Glutamatergic neuron (in vitro differentiated cells): ENCODE data around the gene GUCY1A2. TPM values are rescaled to one million over a fixed set of nuclear protein-coding genes. Genes with fewer than 3 reads are reported as not detected.

Experiments used
- DNase-seq: peaks from one replicate; pipeline ENCODE4 v3.0.0; 2022
- H3K27ac Mint-ChIP-seq: one replicate; pipeline ENCODE4 v1.8.0; 2020; ENCODE audit warnings: mild to moderate bottlenecking, mixed read lengths, inconsistent platforms; ENCODE audit not compliant: unreplicated experiment
- H3K27me3 Mint-ChIP-seq: one replicate; pipeline ENCODE4 v1.8.0; 2020; ENCODE audit warnings: mild to moderate bottlenecking, moderate library complexity, mixed read lengths, inconsistent platforms; ENCODE audit not compliant: unreplicated experiment
- H3K36me3 Mint-ChIP-seq: one replicate; pipeline ENCODE4 v1.8.0; 2020; ENCODE audit warnings: mild to moderate bottlenecking, mixed read lengths, inconsistent platforms; ENCODE audit not compliant: unreplicated experiment
- H3K4me1 Mint-ChIP-seq: one replicate; pipeline ENCODE4 v1.8.0; 2020; ENCODE audit warnings: mild to moderate bottlenecking, low read depth, mixed read lengths, inconsistent platforms; ENCODE audit not compliant: unreplicated experiment
- H3K4me3 Mint-ChIP-seq: one replicate; pipeline ENCODE4 v1.8.0; 2020; ENCODE audit warnings: mild to moderate bottlenecking, mixed read lengths, inconsistent platforms; ENCODE audit not compliant: unreplicated experiment
- H3K9me3 Mint-ChIP-seq: one replicate; pipeline ENCODE4 v1.8.0; 2020; ENCODE audit warnings: mild to moderate bottlenecking, moderate library complexity, mixed read lengths, inconsistent platforms; ENCODE audit not compliant: unreplicated experiment
- CTCF ChIP-seq: fragments of 200-600 bp; sonication (generic); IDR thresholded peaks from one replicate; pipeline ENCODE4 v1.5.0; 2021; ENCODE audit not compliant: partially characterized antibody, unreplicated experiment
- total RNA-seq: library from RNA; stranded (reverse); fragmentation: NEBNext Ultra II Directional; extraction: Animal tissue kit (Norgen Biotek cat#: 25700); gene quantifications from one replicate; pipeline ENCODE4 v1.2.1, GENCODE V29; 2021; ENCODE audit not compliant: unreplicated experiment

Gene GUCY1A2
- total RNA-seq, 1 donor from 2014 or later = 20.3 TPM

GRCh38 chr11:106697058-106697457, 321.2 kb downstream of the GUCY1A2 start:
- Mint-ChIP-seq H3K27ac (no peak overlapping the region), H3K4me3 (no peak overlapping the region), H3K27me3 (no peaks in the 10 kb centered on the region), H3K9me3 (no peaks in the 10 kb centered on the region), H3K4me1 (no peaks in the 10 kb centered on the region), H3K36me3 (no peaks in the 10 kb centered on the region)
- no peak for DNase-seq
- no peak for TF ChIP-seq CTCF

DNA sequence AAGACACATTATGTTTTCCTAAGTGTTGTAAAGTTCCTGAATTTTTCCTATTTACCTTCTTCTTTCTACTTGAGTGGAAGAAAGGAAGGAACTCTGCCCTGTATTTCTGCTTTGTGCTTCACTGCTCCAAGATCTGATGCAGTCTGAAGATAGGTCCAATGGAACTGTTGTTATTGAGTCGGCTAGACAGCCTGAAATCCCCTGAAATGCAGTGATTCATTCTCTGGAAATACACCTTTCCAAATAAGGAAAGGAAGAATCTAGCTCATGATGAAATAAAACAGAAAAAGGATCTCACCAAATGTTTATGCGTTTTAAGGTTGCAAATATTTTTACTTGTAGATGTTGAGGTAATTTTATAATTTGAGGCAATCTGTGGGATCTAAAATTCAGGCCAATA, 322.8 kb downstream of the GUCY1A2 start:
- Mint-ChIP-seq H3K9me3 (no peaks in the 10 kb centered on the region), H3K27ac (no peak overlapping the region), H3K27me3 (no peaks in the 10 kb centered on the region), H3K4me3 (no peak overlapping the region), H3K4me1 (no peaks in the 10 kb centered on the region), H3K36me3 (no peaks in the 10 kb centered on the region)
- no peak for DNase-seq
- TF ChIP-seq CTCF = no peak

DNA sequence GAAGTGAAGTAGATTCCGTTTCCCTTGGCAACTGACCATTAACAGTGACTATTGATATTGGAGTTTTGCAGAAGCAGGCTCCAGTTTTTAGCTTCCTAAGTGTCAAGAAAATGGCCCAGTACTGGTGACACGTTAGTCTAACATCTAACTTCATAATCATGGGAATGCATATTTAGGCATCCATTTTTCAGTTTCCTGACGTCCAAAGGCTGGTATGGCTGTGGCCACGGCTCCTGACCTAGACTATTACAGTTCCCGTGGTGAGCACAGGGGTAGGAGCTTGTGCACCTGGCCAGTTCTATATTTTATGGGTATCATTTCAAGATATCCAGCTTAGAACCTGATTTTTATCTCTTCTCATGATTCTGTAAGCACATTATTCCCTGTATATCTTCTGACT, 323.8 kb downstream of the GUCY1A2 start:
- no peak for TF ChIP-seq CTCF
- H3K27me3 Mint-ChIP-seq = no peaks in the 10 kb centered on the region
- H3K4me3 Mint-ChIP-seq = no peak overlapping the region
- no peak for DNase-seq
- no peak overlapping the region for H3K27ac Mint-ChIP-seq
- H3K4me1 Mint-ChIP-seq = no peaks in the 10 kb centered on the region
- no peaks in the 10 kb centered on the region for H3K9me3 Mint-ChIP-seq
- no peaks in the 10 kb centered on the region for H3K36me3 Mint-ChIP-seq

DNA sequence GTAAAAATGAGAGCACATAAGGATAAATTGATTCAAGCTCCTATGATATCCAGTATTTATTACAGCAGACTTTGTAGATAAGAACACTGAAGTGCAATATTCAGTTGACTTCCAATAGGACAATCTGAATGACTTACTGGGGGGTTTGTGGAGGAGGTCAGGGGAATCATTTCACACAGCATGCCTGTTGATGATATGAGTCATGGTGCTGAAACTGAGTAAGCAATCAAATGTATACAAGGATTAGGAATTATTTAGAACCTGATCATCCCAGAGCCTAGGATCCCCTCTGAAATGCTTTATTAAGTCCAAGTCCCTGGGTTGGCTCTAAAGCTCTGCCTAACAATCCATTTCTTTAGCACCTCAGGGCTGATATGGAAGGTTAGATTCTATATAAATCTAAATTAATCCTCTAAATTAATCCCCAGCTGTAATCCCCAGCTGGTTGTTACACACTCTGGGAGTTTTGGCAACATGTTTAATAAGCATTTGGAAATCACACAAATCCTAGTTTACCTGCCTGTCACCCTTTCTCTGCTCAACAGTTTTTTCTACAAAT, 326.4 kb downstream of the GUCY1A2 start:
- no peaks in the 10 kb centered on the region for H3K9me3 Mint-ChIP-seq
- H3K27ac Mint-ChIP-seq = no peak overlapping the region
- no peaks in the 10 kb centered on the region for H3K27me3 Mint-ChIP-seq
- no peaks in the 10 kb centered on the region for H3K4me1 Mint-ChIP-seq
- no peak for DNase-seq
- no peak overlapping the region for H3K4me3 Mint-ChIP-seq
- no peak for TF ChIP-seq CTCF
- no peaks in the 10 kb centered on the region for H3K36me3 Mint-ChIP-seq

DNA sequence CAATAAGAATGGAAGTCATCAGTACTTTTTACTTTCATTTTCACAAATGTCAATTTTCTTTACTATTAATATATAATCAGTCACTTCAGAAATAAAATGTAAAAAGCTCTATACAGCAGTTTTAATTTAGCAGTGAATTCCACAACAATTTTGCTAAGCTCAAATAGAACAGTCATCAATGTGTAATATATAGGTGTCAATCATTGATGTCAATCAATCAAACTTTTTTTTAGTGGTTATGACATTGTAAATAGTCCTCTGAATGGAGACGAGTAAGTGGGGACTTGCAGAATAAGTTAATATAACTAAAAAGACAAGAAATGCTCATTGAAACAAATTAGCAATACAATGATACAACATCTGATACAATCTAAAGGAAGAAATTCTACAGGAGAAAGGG, 327.4 kb downstream of the GUCY1A2 start:
- H3K27me3 Mint-ChIP-seq = no peaks in the 10 kb centered on the region
- H3K27ac Mint-ChIP-seq = no peak overlapping the region
- no peaks in the 10 kb centered on the region for H3K9me3 Mint-ChIP-seq
- no peaks in the 10 kb centered on the region for H3K36me3 Mint-ChIP-seq
- no peaks in the 10 kb centered on the region for H3K4me1 Mint-ChIP-seq
- H3K4me3 Mint-ChIP-seq = no peak overlapping the region
- TF ChIP-seq CTCF = no peak
- DNase-seq = no peak
